ENCODE data around the gene FSD2. TPM values are rescaled to one million over a fixed set of nuclear protein-coding genes. Genes with fewer than 3 reads are reported as not detected.
"Not testable (repeated sequence)": the region's sequence is repeated elsewhere in the genome, so short reads cannot be mapped to it uniquely, and the experiment has no call there.

FSD2 gene
- total RNA-seq, 1 donor from 2014 or later: not detected

GRCh38 chr15:82798531-82799166 is 7.2 kb downstream of the FSD2 start:
- FAIRE-seq (no peak), DNase-seq (ENCODE audit: low spot score in 2 of 2) (no peak)

DNA sequence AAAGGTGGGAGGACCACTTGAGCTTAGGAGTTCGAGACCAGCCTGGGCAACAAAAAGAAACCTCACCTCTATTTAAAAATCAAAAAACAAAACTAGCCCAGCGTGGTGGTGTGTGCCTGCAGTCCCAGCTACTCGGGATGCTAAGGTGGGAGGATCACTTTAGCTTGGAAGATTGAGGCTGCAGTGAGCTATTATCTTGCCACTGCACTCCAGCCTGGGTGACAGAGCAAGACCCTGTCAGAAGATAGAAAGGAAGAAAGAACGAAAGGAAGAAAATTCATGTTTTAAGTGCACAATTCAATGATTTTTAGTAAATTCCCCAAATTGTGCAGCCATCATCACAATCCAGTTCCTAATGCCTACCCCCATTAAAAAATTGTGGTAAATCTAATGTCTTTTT is 7.8 kb downstream of the FSD2 start:
- DNase-seq (ENCODE audit: low spot score in 2 of 2) (no peak), FAIRE-seq (no peak)

GRCh38 chr15:82793737-82794136 is 12.1 kb downstream of the FSD2 start:
- FAIRE-seq: no peak
- no peak for DNase-seq (ENCODE audit: low spot score in 2 of 2)

DNA sequence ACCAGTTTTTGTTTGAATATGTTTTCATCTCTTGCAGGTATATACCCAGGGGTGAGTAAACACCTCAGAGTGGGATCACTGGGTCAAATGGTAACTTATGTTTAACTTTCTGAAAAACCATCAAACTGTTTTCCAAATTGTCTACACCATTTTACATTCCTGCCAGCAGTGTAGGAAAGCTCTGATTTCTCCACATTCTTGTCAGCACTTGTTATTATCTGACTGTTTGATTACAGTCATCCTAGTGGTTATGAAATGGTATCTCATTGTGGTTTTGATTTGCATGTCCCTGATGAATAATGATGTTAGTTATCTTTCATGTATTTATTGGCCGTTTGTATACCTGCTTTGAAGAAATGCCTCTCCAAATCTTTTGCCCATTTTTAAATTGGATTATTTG is 13.8 kb downstream of the FSD2 start:
- DNase-seq (ENCODE audit: low spot score in 2 of 2) (no peak), FAIRE-seq (no peak)

DNA sequence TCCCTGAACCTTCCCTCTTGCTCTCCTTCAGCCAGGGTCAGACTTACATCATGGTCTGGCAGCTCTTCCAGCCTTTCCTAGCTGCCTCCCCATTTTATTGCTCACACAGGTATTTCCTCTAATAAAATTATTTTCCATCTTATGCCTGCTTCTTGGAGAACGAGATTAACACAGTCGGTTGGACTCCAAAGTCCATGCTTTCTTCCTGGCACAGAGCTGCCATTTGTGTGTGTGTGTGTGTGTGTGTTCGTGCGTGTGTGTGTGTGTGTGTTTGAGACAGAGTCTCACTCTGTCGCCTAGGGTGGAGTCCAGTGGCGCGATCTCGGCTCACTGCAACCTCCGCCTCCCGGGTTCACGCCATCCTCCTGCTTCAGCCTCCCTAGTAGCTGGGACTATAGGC is 15.5 kb downstream of the FSD2 start:
- DNase-seq (ENCODE audit: low spot score in 2 of 2) (no peak), FAIRE-seq (no peak)

DNA sequence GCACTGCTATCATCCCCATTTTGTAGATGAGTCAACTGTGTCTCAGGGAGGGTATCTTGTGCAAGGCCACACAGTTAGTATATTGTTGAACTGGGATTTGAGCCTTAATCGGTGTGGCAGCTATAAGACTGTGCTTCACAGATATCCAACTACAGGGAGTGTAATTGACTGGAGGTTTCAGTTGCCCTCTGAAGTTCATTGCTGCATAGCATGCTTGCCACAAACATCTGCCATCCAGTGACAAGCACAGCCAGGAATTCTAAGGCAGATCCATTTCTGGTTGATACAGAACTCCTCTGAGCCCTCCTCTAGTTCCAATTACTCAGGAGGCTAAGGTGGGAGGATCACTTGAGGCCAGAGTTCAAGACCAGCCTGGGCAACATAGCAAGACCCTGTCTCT is 16.4 kb downstream of the FSD2 start:
- DNase-seq (ENCODE audit: low spot score in 2 of 2): no peak

DNA sequence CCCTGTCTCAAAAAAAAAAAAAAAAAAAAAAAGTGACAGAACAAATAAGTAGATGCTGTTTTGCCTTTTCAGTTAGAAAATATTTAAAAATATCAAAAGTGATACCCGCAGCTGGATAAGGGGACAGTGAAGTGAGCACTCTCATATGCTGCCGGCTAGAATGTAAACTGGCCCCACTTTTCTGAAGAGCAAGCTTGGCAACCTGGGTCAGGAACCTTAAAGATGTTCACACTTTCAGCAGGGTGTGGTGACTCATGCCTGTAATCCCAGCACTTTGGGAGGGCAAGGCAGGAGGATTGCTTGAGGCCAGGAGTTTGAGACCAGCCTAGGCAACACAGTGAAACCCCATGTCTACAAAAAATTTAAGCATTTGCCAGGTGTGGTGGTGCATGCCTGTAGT is 17.4 kb downstream of the FSD2 start:
- no peak for DNase-seq (ENCODE audit: low spot score in 2 of 2)
- no peak for FAIRE-seq

More for the DNA sequence above, 16.4 kb downstream of the FSD2 start:
- no peak for FAIRE-seq

- no peak for FAIRE-seq
Observed at GRCh38 chr15:82781349-82781748, 24.5 kb downstream of the FSD2 start.

GRCh38 chr15:82778755-82779154 is 27.1 kb downstream of the FSD2 start:
- no peak for FAIRE-seq

More at GRCh38 chr15:82781349-82781748, 24.5 kb downstream of the FSD2 start:
- DNase-seq (ENCODE audit: low spot score in 2 of 2): no peak

DNA sequence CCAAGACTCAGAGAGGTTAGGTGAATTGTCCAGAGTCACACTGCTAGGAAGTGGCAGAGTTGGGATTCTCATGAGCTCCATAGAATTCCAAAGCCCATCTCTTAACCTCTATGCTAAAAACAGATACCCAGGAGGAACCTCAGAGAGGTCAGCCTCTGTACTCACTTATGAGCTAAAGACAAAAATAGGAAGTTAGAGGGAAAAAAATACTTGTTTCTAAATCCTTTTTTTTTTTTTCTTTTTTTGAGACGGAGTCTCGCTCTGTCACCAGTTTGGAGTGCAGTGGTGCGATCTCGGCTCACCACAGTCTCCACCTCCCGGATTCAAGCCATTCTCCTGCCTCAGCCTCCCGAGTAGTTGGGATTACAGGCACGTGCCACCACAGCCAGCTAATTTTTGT is 31.4 kb downstream of the FSD2 start:
- no peak for FAIRE-seq

More at GRCh38 chr15:82778755-82779154, 27.1 kb downstream of the FSD2 start:
- DNase-seq (ENCODE audit: low spot score in 2 of 2): no peak

DNA sequence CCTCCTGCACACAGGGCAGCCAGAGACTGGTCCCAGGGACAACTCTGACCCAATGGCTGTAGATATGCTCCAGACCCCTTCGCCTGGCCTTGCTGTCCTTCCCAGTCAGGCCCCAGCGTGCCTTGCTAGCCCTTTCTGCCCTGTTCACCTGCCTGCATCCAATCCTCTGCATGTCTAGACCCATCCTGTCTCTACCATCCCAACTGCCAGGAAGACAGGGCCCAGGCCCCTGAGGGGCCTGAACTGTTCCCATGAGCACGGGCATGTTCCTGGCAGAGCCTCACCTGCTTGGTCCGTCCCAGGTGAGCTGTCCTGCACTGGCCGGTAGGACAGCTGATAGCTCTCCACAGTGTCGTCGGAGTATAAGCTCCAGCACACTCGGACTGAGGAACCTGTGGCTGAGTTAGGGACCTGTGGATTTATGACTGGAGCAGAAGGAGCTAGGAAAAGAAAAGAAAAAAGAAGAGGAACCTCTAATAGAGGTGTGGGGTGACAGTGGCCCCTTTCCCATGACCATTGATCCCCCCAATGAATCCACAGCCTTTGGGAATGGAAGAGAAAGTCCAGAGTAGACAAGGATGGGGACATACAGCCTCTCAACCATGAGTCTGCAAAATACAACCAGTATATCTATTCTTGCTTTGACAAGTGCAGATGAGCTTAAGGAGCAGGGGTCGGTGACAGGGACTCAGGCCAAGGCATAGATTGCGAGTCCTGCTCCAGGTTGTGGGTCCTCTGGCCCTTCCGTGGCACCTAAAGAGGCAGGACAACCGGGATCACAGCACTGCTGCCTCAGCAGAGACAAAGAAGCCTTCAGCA is 33.9 kb downstream of the FSD2 start:
- no peak for FAIRE-seq

More for the DNA sequence above, 31.4 kb downstream of the FSD2 start:
- DNase-seq (ENCODE audit: low spot score in 2 of 2): no peak

DNA sequence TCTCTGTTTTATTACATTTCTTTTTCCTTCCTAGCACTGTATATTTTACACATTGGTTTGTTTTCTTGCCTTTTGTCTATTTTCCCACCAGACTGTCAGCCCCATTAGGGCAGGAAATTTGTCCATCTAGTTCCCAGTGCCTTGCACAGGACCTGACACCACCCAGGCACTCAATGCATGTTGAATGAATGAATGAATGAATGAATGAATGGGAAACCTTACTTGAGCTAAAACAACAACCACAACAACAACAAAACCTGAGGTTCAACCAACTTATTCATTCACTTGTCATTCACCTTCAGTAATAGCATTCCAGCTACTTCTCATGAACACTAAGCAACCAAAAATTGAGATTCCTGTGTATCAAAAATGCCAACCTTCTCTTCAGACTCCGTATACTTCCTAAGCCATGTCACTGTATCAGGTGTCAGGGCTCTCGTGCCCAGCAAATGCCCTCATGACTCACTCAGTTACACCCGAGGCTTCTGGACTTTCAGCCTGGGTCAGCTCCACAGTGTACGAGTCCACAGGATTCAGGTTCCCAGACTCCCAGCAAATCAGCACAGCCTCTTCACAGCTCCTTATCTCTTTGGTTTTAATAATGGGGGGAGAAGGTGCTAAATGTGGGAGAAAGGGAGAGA is 37.3 kb downstream of the FSD2 start:
- FAIRE-seq (no peak), DNase-seq (ENCODE audit: low spot score in 2 of 2) (no peak)

More for the DNA sequence above, 33.9 kb downstream of the FSD2 start:
- DNase-seq (ENCODE audit: low spot score in 2 of 2): no peak

DNA sequence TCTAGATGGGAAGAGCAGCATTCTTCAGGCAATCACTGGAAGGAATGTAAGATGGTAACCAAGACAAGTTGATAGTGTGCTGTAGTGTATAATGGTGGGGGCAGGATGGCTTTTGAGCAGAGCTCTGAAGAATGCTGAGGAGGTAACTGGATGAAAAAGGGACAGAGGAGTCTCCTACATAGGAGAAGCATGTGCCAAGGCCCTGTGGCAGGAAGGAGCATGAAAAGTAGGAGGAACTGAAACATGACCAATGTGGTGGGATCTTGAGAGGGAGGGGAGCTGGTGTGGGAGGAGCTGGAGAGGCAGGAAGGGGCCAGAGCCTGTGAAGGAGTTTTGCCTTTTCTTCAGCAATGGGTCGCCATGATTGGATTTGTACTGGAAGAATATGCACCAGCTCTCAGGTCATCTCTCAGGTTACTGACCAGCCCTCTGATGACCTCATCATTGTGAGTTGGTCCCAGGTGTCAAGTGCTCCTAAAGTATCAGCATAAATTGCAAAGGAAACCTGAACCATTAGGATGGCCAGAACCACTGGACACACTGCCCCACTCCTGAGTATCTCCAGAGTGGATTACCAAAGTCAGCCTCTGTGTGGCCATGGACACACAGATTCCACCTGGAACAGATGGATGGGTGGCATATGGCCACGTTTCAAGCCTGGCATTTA is 38.6 kb downstream of the FSD2 start:
- FAIRE-seq (no peak), DNase-seq (ENCODE audit: low spot score in 2 of 2) (no peak)

- DNase-seq (ENCODE audit: low spot score in 2 of 2); FAIRE-seq: not testable (repeated sequence)
Observed at GRCh38 chr15:82766201-82766600, 39.7 kb downstream of the FSD2 start.

DNA sequence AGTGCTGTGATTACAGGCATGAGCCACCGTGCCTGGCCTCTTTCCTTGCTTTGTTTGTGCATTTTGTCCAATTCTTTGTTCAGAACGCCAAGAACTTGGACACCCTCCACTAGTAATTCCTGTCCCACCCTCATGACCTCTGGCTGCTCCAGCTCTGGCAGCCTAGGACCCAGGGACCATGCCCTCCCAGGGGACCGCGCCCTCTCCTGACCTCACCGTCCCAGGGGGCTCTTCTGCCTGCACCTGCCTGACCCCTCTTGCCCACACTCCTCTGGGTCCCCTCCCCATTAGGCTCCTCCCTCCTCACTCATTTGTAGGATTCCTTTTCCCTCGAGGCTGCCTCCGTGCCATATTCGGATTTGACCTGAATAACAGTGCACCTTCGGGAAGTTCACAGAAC is 41.1 kb downstream of the FSD2 start:
- no peak for FAIRE-seq
- DNase-seq (ENCODE audit: low spot score in 2 of 2): no peak

DNA sequence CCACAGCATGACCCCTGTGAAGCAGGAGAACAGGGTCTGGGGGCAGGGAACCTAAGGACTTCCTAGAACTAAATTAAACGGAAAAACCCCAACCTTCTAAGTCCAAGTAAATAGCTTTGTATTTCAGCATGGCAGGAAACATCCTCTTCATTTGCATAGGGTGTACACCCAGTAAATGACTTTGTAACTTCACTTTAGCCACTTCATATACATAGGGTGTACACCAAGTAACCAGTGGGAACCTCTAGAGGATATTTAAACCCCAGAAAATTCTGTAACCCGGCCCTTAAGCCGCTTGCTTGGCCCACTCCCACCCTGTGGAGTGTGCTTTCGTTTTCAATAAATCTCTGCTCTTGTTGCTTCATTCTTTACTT is 41.8 kb downstream of the FSD2 start:
- FAIRE-seq (no peak), DNase-seq (ENCODE audit: low spot score in 2 of 2) (no peak)

- FAIRE-seq: no peak
- DNase-seq (ENCODE audit: low spot score in 2 of 2): no peak
Observed at GRCh38 chr15:82763361-82764116, 42.3 kb downstream of the FSD2 start.

- FAIRE-seq: no peak
- DNase-seq (ENCODE audit: low spot score in 2 of 2): no peak
Observed at GRCh38 chr15:82751308-82751707, 54.6 kb downstream of the FSD2 start.

DNA sequence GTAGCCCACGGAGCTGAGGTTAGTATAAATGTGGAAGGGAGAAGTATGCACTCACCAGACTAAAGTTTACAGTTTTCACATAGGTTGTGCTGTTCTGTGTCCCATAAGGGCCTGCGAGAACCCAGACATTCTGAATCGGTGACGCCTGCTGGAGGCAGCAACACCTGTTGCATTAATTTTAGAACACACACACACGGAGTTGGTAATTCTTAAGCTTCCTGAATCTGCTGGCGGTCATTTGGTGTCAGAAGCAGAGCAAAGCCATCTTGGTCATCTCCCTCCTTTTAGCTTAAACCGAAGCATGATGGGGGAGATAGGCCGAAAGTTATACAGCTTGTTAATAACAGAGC is 55.1 kb downstream of the FSD2 start:
- no peak for FAIRE-seq
- DNase-seq (ENCODE audit: low spot score in 2 of 2): peak in 1 of 2 donors; percentile 15
